HUES48 (cell line): ENCODE results near the gene NKTR.

Experiments
- H3K27ac ChIP-seq: one replicate; pipeline ENCODE4 v1.7.0; 2013; ENCODE audit warnings: low read depth, low read length, inconsistent platforms
- H3K27me3 ChIP-seq: 2 replicates; pipeline ENCODE4 v1.6.1; 2013; ENCODE audit warnings: mild to moderate bottlenecking, low read length; ENCODE audit not compliant: control insufficient read depth, insufficient read depth
- H3K36me3 ChIP-seq: 2 replicates; pipeline ENCODE4 v1.6.1; 2013; ENCODE audit warnings: low read length; ENCODE audit not compliant: control insufficient read depth, insufficient read depth
- H3K4me1 ChIP-seq: 2 replicates; pipeline ENCODE4 v1.6.1; 2013; ENCODE audit warnings: mild to moderate bottlenecking, low read length; ENCODE audit not compliant: control insufficient read depth, insufficient read depth
- H3K4me3 ChIP-seq: 2 replicates; pipeline ENCODE4 v1.5.1; 2013; ENCODE audit warnings: mild to moderate bottlenecking, low read depth, low read length
- H3K9ac ChIP-seq: 2 replicates; pipeline ENCODE4 v1.6.1; 2013; ENCODE audit warnings: mild to moderate bottlenecking, low read depth, low read length, moderate library complexity
- H3K9me3 ChIP-seq: 2 replicates; pipeline ENCODE4 v1.6.1; 2013; ENCODE audit warnings: low read length; ENCODE audit not compliant: control insufficient read depth, insufficient read depth

Gene NKTR

GRCh38 chr3:42683875-42684598, 83.6 kb downstream of the NKTR start:
- no peak overlapping the region for H3K27ac ChIP-seq
- H3K9ac ChIP-seq = no peak overlapping the region
- H3K4me1 ChIP-seq = no peaks in the 10 kb centered on the region
- H3K36me3 ChIP-seq = no peaks in the 10 kb centered on the region
- H3K4me3 ChIP-seq = no peak overlapping the region
- no peaks in the 10 kb centered on the region for H3K27me3 ChIP-seq
- no peaks in the 10 kb centered on the region for H3K9me3 ChIP-seq

DNA sequence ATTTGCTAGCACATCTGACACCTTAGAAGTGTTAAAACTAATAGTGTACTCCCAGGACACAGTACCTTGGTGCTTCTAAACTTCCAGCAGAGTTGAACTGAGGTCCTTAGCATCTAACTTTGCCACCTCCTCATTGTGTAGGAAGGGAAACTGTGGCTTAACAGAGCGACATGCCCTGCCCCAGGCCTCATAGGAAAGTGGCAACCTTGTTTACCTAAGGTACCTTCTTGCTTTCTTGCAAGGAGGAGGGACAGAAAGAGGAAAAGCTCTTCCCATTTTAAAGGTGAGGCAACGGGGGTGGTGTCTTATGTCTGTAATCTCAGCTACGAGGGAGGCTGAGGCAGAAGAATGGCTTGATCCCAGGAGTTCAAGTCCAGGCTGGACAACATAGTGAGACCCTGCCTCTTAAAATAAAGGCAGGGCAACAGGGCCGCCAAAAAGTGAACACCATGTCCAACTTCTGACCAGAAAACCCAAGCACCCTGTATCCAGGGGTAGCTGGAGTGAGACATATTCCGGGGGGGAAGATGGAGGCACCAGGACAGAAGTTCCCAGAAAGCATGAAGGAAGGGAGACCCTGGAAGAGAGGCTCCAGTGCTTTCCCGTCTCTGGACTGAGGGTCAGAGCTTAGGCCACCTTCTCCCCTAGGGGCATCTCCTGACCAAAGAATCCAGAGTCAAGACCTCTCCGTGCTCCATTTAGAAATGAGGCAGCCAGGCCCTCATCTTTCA, 84.3 kb downstream of the NKTR start:
- Histone ChIP-seq H3K27me3 (no peaks in the 10 kb centered on the region), H3K36me3 (no peaks in the 10 kb centered on the region), H3K4me1 (no peaks in the 10 kb centered on the region), H3K4me3 (no peak overlapping the region), H3K27ac (no peak overlapping the region), H3K9me3 (no peaks in the 10 kb centered on the region), H3K9ac (no peak overlapping the region)

DNA sequence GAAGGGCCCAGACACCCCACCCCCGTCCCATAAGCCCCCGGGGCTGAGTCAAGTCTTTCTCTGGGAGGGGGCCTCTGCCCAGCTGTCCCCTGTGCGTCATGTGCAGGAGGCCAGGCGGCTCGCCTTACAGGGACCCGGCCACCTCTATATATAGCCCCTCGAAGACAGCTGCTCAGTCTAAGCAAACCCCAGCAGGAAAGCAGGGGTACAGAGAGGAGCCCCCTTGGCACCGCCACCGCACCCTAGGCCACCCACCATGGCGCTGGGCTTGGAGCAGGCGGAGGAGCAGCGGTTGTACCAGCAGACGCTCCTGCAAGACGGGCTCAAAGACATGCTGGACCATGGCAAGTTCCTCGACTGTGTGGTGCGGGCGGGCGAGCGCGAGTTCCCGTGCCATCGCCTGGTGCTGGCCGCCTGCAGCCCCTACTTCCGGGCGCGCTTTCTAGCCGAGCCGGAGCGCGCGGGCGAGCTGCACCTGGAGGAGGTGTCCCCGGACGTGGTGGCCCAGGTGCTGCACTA, 84.9 kb downstream of the NKTR start, which contains the start of gene KLHL40:
Gene KLHL40 (plus strand): TSS at position 175 of the 519 bp plus-strand sequence. CDS start 82 bp downstream, at position 257.
- Histone ChIP-seq H3K27ac (no peak within 1 kb of the TSS), H3K9me3 (no peaks in the 10 kb centered on the region), H3K36me3 (no peaks in the 10 kb centered on the region), H3K9ac (no peak within 1 kb of the TSS), H3K4me1 (no peaks in the 10 kb centered on the region), H3K27me3 (no peaks in the 10 kb centered on the region), H3K4me3 (no peak within 1 kb of the TSS)

DNA sequence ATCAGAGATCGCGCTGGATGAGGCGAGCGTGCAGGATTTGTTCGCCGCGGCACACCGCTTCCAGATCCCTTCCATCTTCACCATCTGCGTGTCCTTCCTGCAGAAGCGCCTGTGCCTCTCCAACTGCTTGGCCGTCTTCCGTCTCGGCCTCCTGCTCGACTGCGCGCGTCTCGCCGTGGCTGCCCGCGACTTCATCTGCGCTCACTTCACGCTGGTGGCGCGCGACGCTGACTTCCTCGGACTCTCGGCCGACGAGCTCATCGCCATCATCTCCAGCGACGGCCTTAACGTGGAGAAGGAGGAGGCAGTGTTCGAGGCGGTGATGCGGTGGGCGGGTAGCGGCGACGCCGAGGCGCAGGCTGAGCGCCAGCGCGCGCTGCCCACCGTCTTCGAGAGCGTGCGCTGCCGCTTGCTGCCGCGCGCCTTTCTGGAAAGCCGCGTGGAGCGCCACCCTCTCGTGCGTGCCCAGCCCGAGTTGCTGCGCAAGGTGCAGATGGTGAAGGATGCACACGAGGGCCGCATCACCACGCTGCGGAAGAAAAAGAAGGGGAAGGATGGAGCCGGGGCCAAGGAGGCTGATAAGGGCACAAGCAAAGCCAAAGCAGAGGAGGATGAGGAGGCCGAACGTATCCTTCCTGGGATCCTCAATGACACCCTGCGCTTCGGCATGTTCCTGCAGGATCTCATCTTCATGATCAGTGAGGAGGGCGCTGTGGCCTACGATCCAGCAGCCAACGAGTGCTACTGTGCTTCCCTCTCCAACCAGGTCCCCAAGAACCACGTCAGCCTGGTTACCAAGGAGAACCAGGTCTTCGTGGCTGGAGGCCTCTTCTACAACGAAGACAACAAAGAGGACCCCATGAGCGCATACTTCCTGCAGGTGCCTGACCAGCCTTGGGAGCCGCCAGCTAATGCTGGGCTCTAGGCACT, 85.7 kb downstream of the NKTR start:
- H3K9ac ChIP-seq = no peak overlapping the region
- H3K9me3 ChIP-seq = no peaks in the 10 kb centered on the region
- no peak overlapping the region for H3K27ac ChIP-seq
- no peak overlapping the region for H3K4me3 ChIP-seq
- H3K27me3 ChIP-seq = no peaks in the 10 kb centered on the region
- no peaks in the 10 kb centered on the region for H3K4me1 ChIP-seq
- no peaks in the 10 kb centered on the region for H3K36me3 ChIP-seq

GRCh38 chr3:42686832-42687650, 86.6 kb downstream of the NKTR start:
- H3K27ac ChIP-seq = no peak overlapping the region
- no peak overlapping the region for H3K9ac ChIP-seq
- H3K4me3 ChIP-seq = no peak overlapping the region
- H3K27me3 ChIP-seq = no peaks in the 10 kb centered on the region
- no peaks in the 10 kb centered on the region for H3K36me3 ChIP-seq
- no peaks in the 10 kb centered on the region for H3K9me3 ChIP-seq
- no peaks in the 10 kb centered on the region for H3K4me1 ChIP-seq

- no peak overlapping the region for H3K27ac ChIP-seq
- H3K4me1 ChIP-seq = no peaks in the 10 kb centered on the region
- no peaks in the 10 kb centered on the region for H3K36me3 ChIP-seq
- no peaks in the 10 kb centered on the region for H3K27me3 ChIP-seq
- no peak overlapping the region for H3K9ac ChIP-seq
- H3K4me3 ChIP-seq = no peak overlapping the region
- H3K9me3 ChIP-seq = no peaks in the 10 kb centered on the region
Measured at GRCh38 chr3:42688016-42688415, 87.5 kb downstream of the NKTR start.

- Histone ChIP-seq H3K27me3 (no peaks in the 10 kb centered on the region), H3K36me3 (no peaks in the 10 kb centered on the region), H3K4me1 (no peaks in the 10 kb centered on the region), H3K27ac (no peak overlapping the region), H3K9me3 (no peaks in the 10 kb centered on the region), H3K4me3 (no peak overlapping the region), H3K9ac (no peak overlapping the region)
Measured at GRCh38 chr3:42688487-42689420, 88.3 kb downstream of the NKTR start.

GRCh38 chr3:42689421-42690014, 89.0 kb downstream of the NKTR start:
- H3K27ac ChIP-seq = no peak overlapping the region
- H3K4me3 ChIP-seq = no peak overlapping the region
- no peaks in the 10 kb centered on the region for H3K9me3 ChIP-seq
- H3K9ac ChIP-seq = no peak overlapping the region
- H3K27me3 ChIP-seq = no peaks in the 10 kb centered on the region
- no peaks in the 10 kb centered on the region for H3K4me1 ChIP-seq
- H3K36me3 ChIP-seq = no peaks in the 10 kb centered on the region

DNA sequence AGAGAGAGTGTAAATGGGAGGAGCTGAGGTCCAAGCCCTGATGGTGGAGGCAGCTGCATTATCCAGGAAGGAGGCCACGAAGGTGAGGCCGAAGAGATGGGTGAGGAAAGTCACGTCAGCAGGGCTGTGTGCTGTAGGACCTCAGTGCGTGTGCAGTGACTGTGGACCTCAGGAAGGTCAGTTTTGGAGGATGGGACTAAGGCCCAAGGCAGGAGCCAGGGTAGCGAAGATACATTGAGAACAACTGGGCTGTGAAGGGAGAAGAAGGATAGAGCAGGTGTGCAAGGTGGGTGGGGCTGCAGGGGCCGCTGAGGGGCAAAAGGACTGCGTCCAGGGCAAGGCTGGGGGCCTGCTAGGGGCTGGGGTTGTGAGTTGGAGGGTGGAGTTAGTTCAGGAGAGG, 89.7 kb downstream of the NKTR start:
- H3K9ac ChIP-seq = no peak overlapping the region
- H3K36me3 ChIP-seq = no peaks in the 10 kb centered on the region
- H3K4me3 ChIP-seq = no peak overlapping the region
- no peaks in the 10 kb centered on the region for H3K4me1 ChIP-seq
- H3K27ac ChIP-seq = no peak overlapping the region
- H3K27me3 ChIP-seq = no peaks in the 10 kb centered on the region
- no peaks in the 10 kb centered on the region for H3K9me3 ChIP-seq
